Measurements from ENCODE around the gene TTLL4.
A peak's percentile ranks its signal among the peaks of the same experiment; 100 is the strongest.

The TTLL4 gene, protein sequence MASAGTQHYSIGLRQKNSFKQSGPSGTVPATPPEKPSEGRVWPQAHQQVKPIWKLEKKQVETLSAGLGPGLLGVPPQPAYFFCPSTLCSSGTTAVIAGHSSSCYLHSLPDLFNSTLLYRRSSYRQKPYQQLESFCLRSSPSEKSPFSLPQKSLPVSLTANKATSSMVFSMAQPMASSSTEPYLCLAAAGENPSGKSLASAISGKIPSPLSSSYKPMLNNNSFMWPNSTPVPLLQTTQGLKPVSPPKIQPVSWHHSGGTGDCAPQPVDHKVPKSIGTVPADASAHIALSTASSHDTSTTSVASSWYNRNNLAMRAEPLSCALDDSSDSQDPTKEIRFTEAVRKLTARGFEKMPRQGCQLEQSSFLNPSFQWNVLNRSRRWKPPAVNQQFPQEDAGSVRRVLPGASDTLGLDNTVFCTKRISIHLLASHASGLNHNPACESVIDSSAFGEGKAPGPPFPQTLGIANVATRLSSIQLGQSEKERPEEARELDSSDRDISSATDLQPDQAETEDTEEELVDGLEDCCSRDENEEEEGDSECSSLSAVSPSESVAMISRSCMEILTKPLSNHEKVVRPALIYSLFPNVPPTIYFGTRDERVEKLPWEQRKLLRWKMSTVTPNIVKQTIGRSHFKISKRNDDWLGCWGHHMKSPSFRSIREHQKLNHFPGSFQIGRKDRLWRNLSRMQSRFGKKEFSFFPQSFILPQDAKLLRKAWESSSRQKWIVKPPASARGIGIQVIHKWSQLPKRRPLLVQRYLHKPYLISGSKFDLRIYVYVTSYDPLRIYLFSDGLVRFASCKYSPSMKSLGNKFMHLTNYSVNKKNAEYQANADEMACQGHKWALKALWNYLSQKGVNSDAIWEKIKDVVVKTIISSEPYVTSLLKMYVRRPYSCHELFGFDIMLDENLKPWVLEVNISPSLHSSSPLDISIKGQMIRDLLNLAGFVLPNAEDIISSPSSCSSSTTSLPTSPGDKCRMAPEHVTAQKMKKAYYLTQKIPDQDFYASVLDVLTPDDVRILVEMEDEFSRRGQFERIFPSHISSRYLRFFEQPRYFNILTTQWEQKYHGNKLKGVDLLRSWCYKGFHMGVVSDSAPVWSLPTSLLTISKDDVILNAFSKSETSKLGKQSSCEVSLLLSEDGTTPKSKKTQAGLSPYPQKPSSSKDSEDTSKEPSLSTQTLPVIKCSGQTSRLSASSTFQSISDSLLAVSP

GRCh38 chr2:218710687-218711549, at the start of gene TTLL4:
TTLL4 (plus strand) TSS chr2:218710835; CDS start chr2:218737677, 26,842 bp downstream.
- DNase-seq, result peak; percentile 96

- DNase-seq, result no peak
Observed at GRCh38 chr2:218662377-218662776, 48.3 kb upstream of the TTLL4 start.

DNA sequence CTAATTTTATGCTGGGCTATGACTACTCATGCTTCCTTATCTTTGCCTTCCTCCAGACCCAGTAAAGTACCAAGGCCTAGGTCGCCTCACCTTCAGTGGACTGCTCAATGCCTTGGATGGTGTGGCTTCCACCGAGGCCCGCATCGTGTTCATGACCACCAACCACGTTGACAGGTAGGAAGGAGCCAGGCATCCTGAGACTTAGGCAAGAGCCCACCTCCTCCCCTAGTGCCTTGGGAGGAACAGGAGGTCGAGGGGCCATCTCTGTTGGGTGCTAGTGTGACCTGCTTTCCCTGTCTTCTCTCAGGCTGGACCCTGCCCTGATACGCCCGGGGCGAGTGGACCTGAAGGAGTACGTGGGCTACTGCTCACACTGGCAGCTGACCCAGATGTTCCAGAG, 47.8 kb upstream of the TTLL4 start:
- DNase-seq, result no peak

DNA sequence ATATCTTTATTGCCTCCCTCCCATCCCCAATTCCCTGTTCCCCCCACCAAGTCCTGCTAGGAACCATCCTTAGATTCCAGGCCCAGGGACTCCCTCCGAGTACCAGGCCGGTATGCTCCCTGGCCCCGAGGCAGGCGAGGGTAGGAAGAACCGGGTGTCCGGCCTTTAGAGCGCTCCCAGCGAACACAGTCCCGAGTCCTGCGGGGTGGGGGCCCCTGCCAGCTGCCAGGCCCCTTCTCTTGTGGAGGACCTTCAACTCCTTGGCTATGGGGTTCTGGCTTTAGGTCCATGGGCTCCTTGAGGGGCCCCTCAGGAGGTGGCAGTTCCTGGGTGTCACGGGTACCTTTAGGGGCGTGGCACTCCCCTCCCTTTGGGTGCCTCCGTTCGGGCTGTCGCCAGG, 46.7 kb upstream of the TTLL4 start:
- DNase-seq, result no peak

DNA sequence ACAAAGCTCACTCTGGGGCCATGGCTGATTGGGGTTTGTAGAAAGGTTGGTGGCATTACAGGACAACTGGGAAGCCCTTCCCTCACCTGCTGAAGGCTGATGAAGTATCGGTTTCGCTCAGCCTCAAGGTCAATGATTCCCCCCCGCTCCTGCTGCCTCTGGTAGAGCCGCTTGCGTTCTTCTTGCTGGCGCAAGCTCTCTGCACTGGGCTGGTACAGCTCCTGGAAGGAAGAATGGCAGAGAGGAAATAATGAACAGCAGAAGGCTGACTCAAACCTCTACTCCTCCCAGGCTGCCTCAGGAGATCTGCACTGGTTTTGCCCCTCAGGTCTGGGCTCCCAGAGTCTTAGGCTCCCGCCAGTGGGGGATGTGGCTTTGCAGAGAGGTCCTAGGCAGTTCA, 46.0 kb upstream of the TTLL4 start:
- no peak for DNase-seq

DNA sequence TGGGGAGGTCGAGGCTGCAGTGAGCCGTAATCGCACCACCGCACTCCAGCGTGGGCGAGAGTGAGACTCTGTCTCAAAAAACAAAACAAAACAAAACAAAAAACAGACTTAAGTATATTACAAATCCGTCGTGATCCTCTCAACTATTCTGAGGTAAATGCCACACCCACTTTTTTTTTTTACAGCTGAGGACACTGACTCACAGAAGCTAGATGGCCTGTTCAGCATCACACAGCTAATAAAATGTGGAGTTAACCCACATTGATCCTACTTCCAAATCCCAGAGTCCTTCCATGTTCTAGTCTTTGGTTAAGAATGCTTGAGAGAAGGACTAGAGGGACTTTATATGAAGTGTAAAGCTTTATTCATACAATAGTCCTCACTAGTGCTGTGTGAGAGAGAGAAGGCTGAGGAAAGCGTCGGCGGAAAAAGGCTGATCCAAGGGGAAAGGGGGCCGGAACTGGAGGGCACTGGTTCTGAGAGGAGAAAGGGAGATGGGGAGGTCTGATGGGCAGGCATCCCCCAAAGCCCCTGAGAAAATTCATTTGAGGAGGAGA, 39.5 kb upstream of the TTLL4 start:
- no peak for DNase-seq

- DNase-seq, result peak; percentile 87
Observed at GRCh38 chr2:218671654-218672566, 38.7 kb upstream of the TTLL4 start, which contains the start of the genes RNF25 and STK36. RNF25 (minus strand) TSS chr2:218672002; CDS start chr2:218671970, 32 bp downstream. STK36 (plus strand) TSS chr2:218672086; CDS start chr2:218672830, 744 bp downstream.

GRCh38 chr2:218679119-218679518, 31.5 kb upstream of the TTLL4 start:
- DNase-seq, result no peak

DNA sequence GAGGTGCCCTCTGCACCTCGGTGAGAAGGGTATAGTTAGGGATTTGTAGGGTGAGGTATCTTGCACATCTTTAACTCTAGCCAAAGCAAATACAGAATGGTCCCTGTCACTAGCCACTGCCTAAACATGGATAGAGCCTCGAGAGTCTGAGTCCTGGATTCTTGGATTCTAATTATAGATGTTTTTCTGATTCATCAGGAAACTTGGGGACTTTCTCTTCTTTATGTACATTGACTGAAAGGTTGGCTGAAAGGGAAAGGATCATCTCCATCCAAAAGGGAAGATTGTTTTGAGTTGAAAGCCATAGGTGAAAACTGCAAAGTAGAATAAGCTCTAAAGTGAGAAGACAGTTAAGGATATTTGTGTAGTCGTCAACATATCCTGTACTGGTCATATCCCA, 30.6 kb upstream of the TTLL4 start:
- DNase-seq, result no peak

DNA sequence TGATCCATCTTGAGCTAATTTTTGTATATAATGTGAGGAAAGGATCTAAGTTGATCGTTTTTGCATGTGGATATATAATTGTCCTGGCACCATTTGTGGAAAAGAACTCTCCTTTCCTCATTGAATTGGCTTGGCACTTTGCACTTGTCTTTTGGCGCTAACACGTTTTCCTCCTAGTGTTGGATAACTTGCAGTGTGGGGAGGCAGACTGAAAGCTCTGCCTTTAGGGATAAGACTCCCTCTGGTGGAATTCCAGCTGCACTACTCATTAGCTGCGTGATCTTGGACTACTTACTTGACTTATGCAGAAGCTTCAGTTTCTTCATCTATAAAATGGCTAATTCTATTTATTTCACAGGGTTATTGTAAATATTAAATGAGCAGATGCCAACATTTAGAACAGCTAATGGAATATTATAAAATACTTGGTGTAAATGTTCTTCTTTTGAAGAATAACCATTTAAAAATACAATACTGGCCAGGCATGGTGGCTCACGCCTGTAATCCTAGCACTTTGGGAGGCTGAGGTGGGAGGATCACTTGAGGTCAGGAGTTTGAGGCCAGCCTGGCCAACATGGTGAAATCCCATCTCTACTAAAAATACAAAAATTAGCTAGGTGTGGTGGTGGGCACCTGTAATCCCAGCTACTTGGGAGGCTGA, 23.1 kb upstream of the TTLL4 start:
- DNase-seq, result peak; percentile 60

- no peak for DNase-seq
Observed at GRCh38 chr2:218691234-218691633, 19.4 kb upstream of the TTLL4 start.

GRCh38 chr2:218694405-218695145, 16.1 kb upstream of the TTLL4 start:
- no peak for DNase-seq

- no peak for DNase-seq
Observed at GRCh38 chr2:218698885-218699284, 11.8 kb upstream of the TTLL4 start.

- DNase-seq, result no peak
Observed at GRCh38 chr2:218701806-218702205, 8.8 kb upstream of the TTLL4 start.

DNA sequence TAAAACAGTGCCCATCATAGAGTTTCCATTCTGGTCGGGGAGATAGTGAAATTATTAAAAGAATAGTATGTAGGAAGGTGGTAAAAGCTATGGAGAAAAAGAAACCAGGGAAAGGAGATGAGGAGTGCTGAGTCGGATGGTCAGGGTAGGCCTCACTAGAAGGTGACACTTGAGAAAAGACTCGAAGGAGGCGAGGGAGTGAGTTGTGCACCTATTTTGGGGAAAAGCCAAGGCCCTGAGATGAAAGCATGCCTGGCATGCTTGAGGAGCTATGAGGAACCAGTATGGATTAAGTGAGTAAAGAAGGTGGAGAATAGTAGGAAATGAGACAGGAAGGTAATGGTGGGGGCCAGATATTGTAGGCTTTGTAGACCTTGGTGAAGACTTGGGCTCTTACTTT, 7.3 kb upstream of the TTLL4 start:
- DNase-seq, result no peak

GRCh38 chr2:218708086-218708485, 2.5 kb upstream of the TTLL4 start:
- DNase-seq, result no peak

DNA sequence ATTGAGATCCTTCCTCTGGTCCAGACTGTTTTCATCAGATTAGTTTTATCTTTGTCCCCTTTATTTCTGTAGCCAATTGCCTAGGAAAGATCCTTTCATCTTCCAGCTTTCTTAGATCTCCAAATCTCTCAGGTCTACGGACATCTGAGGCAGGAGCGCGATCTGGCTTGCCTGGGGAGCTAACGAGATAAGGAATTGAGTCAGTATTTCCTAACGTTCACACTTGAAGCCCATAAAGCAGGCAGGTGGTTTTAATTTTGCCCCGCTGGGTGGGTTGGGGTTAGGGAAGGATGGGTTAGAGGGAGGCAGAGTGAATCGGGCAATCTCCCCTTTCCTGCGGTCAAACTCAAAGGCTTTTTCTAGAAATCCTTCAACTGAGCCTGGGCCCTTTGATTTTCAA, 727 bp upstream of the TTLL4 start:
- DNase-seq, result no peak

- no peak for DNase-seq
Observed at GRCh38 chr2:218710334-218710686, 325 bp upstream of the TTLL4 start.

DNA sequence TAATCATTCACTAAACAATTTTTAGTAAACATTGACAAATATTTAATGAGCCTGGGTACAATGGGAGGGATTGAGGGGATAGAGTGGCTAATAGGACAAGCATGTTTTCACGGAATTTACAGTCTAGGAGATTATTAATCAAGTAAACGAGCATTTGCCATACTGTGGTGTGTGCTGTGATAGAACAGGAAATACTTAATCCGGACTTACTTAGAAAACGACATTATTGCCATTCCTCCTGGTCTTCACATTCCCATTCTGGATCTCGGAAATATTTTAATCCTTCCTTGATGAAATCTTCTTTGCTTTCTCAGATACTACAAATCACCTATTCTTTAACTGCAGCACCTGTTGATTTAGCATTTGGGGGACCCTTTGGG, 905 bp downstream of the TTLL4 start:
- DNase-seq, result no peak

DNA sequence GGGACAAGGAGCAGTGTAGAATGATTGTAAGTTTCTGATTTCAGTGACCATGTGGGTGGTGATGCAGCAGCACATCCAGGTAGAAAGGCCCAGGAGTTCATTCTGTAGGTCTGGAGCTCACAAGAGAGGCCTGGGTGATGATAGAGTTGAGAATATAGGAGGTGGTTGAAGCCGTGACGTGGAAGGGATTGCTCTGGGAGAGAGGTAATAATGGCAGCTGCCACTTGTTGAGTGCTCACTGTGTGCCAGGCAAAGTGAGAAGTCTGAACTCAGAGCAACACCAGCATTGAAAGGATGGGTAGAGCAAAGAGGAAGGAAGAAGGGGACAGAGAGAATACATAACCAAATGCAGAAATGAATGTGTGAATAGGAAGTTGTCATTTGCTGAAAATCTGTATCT, 3.3 kb downstream of the TTLL4 start:
- no peak for DNase-seq

Data from COR-L47 (cell line).